Dedifferentiated amniotic fluid mesenchymal stem cell (primary cell): ENCODE results near the gene RNF181.
A peak's percentile ranks its signal among the peaks of the same experiment; 100 is the strongest.
"Not testable (repeated sequence)": the region's sequence is repeated elsewhere in the genome, so short reads cannot be mapped to it uniquely, and the experiment has no call there.

ENCODE experiments used
- DNase-seq: peaks from one replicate; pipeline ENCODE4 v3.0.0-alpha.2; 2016; ENCODE audit errors: extremely low spot score

The RNF181 gene, protein sequence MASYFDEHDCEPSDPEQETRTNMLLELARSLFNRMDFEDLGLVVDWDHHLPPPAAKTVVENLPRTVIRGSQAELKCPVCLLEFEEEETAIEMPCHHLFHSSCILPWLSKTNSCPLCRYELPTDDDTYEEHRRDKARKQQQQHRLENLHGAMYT

DNA sequence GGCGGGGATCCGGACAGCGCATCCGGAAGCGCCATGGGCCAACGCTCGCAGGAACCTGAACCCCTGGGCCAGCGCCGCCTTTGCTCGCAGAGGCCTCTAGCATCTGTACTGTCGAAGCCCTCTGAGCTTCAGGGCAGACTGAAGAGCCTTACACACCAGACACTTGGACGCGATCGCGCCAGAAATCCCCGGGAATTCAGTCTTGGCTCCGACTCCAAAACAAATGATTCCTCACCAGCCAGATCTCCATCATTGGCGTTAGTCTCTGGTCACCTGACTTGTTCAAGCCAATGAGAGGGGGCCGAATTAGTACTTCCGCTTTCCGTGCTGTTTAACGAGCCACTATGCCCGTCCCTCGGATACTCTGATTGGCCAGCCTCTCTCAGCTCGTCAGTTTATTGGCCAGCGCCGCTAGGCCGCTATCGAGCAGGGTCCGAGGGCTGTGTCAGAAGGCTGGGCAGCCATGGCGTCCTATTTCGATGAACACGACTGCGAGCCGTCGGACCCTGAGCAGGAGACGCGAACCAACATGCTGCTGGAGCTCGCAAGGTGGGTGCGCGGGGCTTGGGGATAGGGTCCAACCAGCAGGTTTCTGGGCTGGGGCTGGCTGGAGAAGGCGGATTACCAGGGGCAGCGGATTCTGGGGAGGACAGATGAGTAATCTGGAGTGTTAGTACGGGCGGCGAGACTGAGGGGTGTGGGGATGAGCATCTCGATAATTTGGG is at the start of gene RNF181:
Gene RNF181 (plus strand): TSS at position 445 of the 725 bp plus-strand sequence. CDS start 19 bp downstream, at position 464.
- peak; percentile 100 for DNase-seq

DNA sequence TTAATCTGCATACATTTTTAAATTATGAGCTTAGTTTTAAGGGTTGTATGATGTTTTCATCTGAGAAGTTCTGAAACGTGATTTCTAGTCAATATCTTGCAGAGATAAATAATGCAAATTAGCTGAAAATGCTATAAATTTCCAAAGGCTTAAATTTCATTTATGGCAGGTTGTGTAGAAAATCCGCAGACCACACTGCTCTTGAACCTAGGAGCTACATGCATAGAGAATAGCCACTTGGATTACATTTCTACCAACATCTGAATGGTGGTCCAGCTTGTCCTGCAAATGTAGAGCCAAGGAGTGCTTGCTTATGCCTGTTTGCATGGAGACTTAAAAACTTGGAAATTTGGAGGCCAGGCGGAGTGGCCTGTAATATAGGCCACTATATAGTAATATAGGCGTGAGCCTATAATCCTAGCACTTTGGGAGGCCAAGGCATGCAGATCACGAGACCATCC is 49.7 kb upstream of the RNF181 start:
- no peak for DNase-seq

DNA sequence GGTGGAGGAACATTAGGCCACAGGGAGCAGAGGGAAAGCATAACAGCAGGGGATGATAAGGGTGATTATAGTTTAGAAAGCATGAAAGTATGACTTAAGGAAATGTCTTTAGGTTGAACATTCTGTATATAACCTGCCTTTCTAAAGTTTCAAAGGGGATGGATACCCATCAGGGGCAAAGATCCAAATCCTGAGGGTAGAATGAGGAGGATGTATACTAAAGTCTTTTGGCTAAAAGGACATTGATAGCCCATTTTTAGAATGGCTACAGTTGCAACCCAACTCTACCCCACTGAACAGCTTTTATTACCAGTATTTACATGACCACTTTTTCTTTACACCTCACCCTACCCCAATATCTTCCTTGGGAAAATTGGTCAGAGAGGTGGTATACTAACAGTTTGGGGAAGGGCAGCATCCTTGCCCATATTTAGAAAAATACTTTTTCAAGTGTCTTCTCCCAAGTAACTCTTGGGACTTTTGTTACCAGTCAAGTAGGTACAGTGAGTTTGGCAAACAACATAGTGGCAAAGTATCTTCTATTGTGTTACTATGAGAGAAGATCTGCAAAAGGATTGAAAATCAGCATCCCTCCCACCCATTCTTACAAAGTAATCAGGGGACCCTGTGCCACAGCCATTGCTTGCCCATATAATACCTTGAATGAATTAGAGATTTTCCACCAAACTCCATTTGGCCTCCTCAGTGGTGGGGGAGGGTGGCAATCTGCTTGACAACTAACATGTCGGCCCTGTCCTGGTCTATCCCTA is 48.3 kb upstream of the RNF181 start:
- DNase-seq, result no peak

DNA sequence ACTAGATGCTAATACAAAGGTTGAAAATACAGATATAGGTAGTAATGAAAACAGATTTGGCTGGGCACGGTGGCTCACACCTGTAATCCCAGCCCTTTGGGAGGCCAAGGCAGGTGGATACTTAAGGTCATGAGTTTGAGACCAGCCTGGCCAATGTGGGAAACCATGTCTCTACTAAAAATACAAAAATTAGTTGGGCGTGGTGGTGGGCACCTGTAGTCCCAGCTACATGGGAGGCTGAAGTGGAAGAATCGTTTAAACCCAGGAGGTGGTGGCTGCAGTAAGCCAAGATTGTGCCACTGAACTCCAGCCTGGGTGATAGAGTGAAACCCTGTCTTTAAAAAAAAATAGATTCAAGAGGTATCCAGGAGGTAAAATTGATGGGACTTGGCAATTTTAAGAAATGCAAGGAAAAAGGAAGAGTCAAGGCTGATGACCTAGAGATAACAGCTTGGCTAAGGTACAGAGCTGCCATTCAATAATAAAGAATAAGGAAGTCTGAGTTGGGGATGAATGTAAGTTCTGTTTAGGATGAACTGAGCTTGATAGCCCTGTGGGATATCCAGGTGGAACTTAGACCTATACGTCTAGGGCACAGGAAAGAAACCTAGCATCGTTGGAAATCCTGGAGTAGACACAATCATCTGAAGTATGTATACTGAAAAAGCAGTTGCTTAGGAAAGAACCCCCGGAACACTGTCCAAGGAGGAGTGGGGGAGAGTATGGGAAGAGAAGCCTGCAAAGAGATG is 47.5 kb upstream of the RNF181 start:
- no peak for DNase-seq

DNA sequence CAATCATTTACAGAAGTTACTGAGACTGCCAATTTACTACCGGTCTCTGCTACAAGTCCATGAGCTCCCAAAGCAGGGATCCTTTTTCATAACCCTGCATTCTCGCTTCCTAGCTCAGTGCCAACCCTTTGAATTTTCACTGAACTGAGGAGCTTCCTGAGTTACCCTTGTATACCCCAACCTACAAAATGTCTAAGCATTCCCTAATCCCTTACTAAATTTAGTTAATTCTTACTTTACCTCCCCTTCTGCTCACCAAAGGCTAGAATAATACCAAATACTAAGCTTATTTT is 47.0 kb upstream of the RNF181 start:
- no peak for DNase-seq

DNA sequence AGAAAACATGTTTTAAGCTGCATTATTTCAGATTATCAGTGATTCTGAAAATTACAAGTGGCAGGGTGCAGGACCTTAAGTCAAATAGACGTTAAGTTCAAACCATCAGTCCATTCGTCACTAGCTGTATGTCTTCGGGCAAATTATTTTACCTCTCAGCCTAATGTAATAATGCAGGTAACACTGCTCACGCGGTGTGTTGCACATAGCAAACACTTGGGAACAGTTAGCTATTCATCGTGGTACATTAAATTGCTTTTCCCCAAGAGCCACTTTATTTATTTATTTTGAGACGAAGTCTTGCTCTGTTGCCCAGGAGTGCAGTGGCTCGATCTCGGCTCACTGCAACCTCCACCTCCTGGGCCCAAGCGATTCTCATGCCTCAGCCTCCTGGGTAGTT is 46.5 kb upstream of the RNF181 start:
- DNase-seq, result no peak

DNA sequence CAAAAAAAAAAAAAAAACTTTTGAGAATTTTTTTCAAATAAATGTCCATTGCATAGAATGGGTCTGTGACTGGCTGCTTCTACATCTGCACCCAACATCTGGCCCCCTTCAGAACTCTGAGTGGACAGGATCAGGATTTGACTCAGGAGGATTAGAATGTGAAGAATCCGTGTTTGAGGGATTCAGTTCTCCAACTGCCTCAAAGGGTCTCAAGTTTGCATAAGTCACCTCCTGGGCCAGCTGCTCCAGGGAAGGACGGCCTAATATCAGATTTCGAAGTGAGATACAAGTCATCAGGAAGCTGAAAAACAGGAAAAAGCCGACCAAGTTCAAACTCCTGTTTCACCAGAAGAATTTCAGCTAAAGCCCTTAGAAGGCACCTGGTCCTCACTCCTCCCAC is 45.7 kb upstream of the RNF181 start:
- peak; percentile 84 for DNase-seq

DNA sequence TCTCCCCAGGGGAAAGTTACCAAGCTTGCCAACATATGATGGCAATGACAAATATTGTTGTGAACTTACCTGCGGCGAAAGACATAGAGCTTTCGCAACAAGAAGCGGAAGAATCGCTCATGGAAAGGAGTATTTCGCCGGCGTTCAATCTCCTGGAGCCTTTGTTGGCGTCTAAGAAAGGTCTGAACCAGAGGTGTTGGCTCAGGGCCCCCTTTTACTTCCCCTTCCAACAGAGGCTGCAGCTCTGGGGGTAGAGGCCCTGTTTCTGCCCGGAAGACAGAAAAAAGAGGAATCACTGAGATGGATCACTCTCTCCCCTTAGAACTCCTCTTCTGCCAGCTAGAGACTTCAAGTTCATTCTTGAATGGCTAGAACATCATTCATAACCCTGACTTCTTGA is 45.1 kb upstream of the RNF181 start:
- DNase-seq, result no peak

DNA sequence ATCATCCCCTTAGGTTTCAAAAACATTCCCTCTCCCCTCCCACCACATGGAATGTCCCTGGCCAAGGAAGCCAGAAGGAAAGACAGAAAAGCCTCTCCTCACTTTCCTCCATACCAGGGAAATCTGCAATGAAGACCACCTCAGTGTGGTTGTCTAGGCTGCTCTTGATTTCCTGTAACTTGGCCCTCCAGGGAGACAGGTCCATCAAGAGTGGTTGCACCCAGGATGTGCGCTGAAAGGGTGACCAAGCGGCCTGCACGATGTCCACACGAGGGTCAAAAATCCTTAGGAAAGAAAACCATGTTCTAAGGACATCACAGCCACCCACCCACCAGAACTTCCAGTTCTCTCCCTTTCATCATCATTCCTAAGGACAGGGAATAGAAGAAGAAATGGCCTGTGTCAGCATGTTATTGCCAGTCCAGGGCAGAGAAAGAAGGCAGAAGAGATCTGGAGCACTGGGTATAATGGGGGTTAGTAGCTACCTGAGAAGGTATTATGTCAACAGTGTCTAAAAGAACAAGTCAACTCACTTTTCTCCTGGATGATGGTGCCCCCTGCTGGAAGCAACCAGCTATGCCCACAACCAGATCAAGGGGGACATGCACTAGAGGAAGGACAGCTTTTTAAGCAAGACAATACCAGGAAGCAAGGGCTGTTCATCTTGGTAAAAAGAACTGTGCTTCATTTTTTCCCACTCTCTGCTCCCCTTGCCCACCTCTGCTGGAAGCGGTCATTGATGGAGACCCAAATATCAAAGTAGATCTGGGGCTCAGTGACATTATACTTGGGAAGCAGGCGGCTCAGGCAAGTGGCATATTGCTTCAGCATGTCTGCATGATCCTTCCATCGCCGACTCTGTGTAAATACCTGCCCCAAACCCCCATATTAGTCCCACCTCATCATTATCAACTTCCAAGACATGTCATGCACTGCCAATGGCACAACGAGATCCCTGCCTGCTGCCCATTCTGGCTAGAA is 43.6 kb upstream of the RNF181 start:
- peak; percentile 68 for DNase-seq

DNA sequence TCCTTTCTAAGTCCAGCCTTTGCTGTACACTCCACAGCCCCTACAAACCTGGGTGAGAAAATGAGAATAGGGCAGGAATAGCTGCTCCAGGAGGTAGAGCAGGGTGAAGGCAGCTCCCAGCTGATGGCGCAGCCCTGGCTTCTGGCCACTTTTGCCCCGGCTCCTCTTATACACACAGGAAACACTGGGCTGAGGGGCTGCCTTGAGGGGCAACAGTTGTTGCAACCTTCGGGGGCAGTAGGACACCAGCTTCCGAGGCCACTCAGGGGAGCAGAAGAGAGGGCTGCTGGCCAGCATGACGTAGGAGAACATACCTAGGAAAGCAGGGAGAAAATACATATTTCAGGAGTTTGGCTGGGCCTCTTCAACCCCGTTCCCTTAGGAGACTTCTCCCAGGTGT is 42.4 kb upstream of the RNF181 start:
- DNase-seq, result no peak

DNA sequence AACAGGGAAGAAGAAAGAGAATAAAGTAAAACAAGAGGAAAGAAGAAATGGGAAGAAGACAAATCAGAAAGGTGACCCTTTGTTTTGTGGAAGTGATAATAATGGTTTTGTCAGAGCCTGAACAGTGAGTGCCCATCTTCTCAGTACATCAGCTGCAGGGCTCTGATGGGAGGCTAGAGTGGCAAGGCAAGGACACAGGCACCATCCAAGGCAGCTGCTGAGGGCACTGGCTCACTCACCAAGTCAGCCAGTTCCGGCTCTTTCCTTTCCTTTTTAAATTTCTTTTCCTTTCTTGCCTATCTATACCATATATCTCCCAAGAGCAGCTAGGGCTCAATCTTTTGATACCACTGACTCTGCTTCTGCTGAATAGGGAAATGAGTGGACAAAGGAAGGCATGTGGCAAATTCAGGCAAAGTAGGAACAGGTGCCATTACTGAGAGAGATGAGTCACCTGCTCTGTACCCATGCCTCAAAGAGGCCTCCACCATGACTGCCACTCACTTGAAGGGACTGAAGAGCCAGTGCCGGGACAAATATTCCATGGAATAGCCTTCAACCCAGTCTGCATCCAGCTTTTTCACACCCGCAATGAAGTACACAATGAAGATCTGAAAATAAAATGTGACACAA is 40.4 kb upstream of the RNF181 start:
- DNase-seq, result no peak

DNA sequence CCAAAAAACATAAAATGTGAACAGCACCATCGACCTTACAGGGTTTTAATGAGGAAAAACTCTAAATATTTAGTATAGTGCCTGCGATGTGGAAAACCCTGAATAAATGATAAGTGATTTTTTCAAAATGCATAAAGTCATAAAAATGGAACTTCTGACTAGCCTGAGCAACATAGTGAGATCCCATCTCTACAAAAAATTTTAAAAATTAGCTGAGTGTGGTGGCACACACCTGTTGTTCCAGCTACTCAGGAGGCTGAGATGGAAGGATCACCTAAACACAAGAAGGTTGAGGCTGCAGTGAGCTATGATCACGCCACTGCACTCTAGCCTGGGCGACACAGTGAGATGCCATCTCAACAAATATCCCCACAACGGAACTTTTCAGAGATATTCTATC is 38.4 kb upstream of the RNF181 start:
- DNase-seq, result no peak

DNA sequence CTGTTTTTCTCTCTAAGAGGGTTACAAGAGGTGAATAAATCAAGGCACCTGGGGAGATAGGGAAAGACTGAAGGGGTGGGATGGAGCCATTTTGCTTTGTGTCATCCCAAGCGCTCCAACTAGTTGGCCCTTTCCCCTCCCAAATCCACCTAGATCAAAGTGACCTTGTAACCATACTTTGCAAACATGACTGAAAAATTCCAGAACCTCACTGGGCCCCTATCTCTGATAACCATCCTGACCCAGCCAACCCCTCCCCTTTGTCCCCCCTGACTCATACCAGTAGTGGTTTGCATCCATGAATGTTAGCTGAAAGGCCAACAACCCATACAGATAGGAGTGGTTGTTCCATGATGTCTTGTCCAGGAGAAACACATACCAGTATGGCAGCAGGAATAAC is 37.4 kb upstream of the RNF181 start:
- DNase-seq, result no peak

DNA sequence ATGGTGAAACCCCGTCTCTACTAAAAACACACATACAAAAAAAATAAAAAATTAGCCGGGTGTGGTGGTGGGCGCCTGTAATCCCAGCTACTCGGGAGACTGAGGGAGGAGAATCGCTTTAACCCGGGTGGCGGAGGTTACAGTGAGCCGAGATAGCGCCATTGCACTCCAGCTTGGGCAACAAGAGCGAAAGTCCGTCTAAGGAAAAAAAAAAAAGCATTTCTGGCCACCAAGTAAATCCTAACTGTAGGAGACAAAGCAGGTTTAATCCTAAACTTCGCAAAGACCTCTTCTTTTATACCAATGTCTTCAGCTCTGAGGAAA is 35.2 kb upstream of the RNF181 start:
- DNase-seq, result not testable (repeated sequence)

DNA sequence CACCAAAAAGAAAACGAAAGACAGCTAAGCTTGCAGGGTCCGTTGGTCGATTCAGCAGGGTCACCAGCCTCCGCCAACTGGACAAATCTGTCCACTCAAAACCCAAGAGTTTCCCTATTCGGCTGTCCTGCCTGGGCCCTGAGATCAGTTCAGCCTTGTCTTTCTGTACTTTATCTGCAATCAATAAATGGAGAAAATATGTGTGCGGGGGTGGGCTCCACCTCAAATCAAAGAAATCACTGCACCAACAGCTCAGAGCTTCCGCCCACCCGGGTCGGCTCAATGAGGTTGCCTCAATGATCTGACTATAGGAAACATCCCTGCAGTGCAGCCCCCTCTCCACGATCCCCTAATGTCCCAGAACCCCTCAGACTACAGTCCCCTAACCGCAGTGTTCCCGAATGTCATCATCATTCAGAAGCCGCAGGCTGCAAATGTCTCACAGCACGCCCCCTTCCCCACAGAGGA is 34.7 kb upstream of the RNF181 start:
- no peak for DNase-seq

DNA sequence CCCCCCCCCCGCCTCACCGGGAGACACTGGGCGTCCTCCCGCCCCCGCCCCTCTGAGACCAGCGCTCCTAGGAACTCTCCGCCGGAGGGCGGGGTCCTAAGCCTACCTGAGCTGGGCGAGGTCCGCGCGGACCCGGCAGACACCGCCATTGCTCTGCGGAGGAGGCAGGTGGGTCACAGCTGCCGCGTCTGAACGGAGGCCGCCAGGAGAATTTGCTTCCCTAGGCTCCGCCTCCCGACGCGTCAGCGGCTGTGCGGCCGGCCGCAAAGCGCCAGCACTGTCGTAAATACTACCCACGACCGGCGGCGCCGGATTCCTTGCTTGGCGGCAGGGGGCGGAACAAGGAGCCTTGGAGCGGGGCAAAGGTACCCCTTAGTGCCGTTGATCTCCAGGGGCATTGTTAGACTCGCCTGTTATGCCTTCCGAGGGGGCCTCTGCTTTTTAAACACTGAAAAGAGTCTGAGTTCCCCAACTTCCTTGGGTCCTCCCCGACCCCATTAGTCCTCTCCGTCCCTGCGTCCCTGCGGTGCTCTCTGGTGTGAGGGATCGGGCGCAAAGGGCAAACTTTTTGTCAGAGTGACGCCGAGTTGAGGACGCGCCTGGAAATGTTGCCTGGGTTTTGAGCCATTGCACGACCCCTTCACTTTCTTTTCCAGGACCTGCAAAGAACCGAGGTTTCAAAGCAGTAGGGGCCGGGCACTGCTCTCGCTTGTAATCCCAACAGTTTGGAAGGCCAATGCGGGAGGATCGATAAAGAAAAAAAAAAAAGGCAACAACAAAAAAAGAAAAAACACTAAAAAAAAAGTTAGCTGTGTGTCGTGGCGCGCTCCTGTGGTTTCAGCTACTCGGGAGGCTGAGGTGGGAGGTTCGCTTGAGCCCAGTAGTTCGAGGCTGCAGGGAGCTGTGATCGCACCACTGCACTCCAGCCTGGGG is 34.0 kb upstream of the RNF181 start, which contains the start of gene GGCX:
Gene GGCX (minus strand): TSS at position 214 of the 933 bp plus-strand sequence. CDS start 65 bp downstream, at position 149.
- DNase-seq, result peak; percentile 93

DNA sequence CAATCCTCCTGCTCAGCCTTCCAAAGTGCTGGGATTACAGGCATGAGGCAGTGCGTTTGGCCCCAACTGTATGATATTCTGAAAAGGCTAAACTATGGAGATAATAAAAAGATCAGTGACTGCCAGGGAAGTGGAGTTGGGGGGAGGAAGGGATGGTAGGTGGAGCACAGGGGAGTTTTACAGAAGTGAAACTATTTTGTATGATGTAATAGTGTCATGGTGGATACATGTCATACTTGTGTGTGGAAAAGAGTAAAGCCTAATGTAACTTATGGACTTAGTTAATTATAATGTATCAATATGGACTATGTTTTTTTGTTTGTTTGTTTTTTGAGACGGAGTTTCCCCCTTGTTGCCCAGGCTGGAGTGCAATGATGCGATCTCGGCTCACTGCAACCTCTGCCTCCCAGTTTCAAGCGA is 31.4 kb upstream of the RNF181 start:
- DNase-seq, result no peak

DNA sequence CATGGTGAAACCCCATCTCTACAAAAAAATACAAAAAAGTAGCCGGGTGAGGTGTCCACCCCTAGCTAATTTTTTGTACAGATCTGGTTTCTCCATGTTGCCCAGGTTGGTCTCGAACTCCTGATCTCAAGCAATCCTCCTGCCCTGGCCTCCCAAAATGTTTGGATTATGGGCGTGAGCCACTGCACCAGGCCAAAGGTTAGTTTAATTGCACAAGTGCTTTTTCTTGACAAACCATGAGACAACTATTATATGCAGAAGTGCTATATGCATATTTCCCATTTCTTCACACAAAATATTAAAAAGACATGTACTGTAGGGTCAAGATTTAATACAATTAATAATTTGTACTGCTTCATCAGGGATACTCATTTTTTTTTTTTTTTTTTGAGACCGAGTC is 29.3 kb upstream of the RNF181 start:
- no peak for DNase-seq

DNA sequence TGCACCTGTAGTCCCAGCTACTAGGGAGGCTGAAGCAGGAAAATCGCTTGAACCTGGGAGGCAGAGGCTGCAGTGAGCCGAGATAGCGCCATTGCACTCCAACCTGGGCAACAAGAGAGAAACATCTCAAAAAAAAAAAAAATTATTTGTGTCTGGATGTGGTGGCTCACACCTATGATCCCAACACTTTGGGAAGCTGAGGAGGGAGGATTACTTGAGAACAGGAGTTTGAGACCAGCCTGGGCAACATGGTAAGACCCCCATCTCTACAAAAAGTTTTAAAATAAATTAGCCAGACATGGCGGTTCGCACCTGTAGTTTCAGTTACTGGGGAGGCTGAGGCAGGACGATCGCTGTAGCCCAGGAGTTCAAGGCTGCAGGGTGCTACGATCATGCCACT is 19.8 kb upstream of the RNF181 start:
- DNase-seq, result no peak

DNA sequence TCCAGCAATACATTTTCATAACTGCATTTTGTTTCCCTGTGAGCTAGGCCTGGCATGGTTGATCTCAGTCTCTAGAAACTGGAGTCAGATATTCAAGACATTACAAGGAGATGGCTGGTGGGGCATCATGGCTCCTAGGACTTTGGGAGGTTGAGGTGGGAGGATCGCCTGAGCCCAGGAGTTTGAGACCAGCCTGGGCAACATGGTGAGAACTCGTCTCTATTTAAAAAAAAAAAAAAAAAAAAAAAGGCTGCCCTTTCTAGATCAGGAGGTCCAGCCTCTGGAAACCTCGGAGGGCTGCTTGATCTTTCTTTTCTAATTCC is 18.5 kb upstream of the RNF181 start:
- no peak for DNase-seq
